H9 (cell line): ENCODE data around the gene CYFIP1. TPM values are rescaled to one million over a fixed set of nuclear protein-coding genes. Genes with fewer than 3 reads are reported as not detected.
A peak's percentile ranks its signal among the peaks of the same experiment; 100 is the strongest.

ENCODE experiments used
- DNase-seq: peaks from one replicate; pipeline ENCODE4 v3.0.0-alpha.2; 2017
- H2AFZ ChIP-seq: one replicate; pipeline ENCODE4 v1.6.1; 2013; ENCODE audit warnings: mild to moderate bottlenecking, low read length, control low read depth, moderate library complexity
- H2AK5ac ChIP-seq: 2 replicates; pipeline ENCODE4 v1.6.1; 2013; ENCODE audit warnings: low read length, control low read depth, mixed read lengths; ENCODE audit not compliant: insufficient read length
- H2BK120ac ChIP-seq: one replicate; pipeline ENCODE4 v1.6.1; 2013; ENCODE audit warnings: low read depth, mild to moderate bottlenecking, low read length, control low read depth, inconsistent platforms; ENCODE audit not compliant: poor library complexity, severe bottlenecking
- H2BK12ac ChIP-seq: 2 replicates; pipeline ENCODE4 v1.6.1; 2013; ENCODE audit warnings: low read length, control low read depth, mixed read lengths, low read depth; ENCODE audit not compliant: insufficient read length
- H2BK15ac ChIP-seq: 2 replicates; pipeline ENCODE4 v1.6.1; 2013; ENCODE audit warnings: low read depth, low read length, control low read depth
- H2BK20ac ChIP-seq: one replicate; pipeline ENCODE4 v1.6.1; 2013; ENCODE audit warnings: low read depth, mild to moderate bottlenecking, low read length, control low read depth, inconsistent platforms; ENCODE audit not compliant: poor library complexity, severe bottlenecking
- H2BK5ac ChIP-seq: 2 replicates; pipeline ENCODE4 v1.6.1; 2013; ENCODE audit warnings: low read length, control low read depth, mixed read lengths; ENCODE audit not compliant: insufficient read length
- H3K14ac ChIP-seq: 2 replicates; pipeline ENCODE4 v1.6.1; 2013; ENCODE audit warnings: low read length, control low read depth; ENCODE audit not compliant: insufficient read depth
- H3K18ac ChIP-seq: 2 replicates; pipeline ENCODE4 v1.6.1; 2013; ENCODE audit warnings: low read depth, mild to moderate bottlenecking, mixed read lengths, low read length, control low read depth; ENCODE audit not compliant: insufficient read length
- H3K23ac ChIP-seq: 2 replicates; pipeline ENCODE4 v1.6.1; 2013; ENCODE audit warnings: low read length, control low read depth, mixed read lengths, low read depth; ENCODE audit not compliant: insufficient read length
- H3K23me2 ChIP-seq: 2 replicates; pipeline ENCODE4 v1.6.1; 2013; ENCODE audit warnings: low read depth, mild to moderate bottlenecking, mixed read lengths, low read length, control low read depth; ENCODE audit not compliant: insufficient read length, poor library complexity, severe bottlenecking
- H3K27ac ChIP-seq: 2 replicates; pipeline ENCODE4 v1.5.1; 2013; ENCODE audit warnings: low read length, control low read depth, mixed read lengths, low read depth; ENCODE audit not compliant: insufficient read length
- H3K27me3 ChIP-seq: 2 replicates; pipeline ENCODE4 v1.6.1; 2013; ENCODE audit warnings: low read length, control low read depth, inconsistent platforms; ENCODE audit not compliant: insufficient read depth
- H3K4ac ChIP-seq: 2 replicates; pipeline ENCODE4 v1.6.1; 2013; ENCODE audit warnings: low read depth, mild to moderate bottlenecking, control low read depth, inconsistent platforms, low read length, moderate library complexity
- H3K4me1 ChIP-seq: 2 replicates; pipeline ENCODE4 v1.6.1; 2013; ENCODE audit warnings: low read length, control low read depth, inconsistent platforms; ENCODE audit not compliant: insufficient read depth
- H3K4me2 ChIP-seq: 2 replicates; pipeline ENCODE4 v1.6.1; 2013; ENCODE audit warnings: low read length, control low read depth, mixed read lengths; ENCODE audit not compliant: insufficient read length, insufficient read depth
- H3K56ac ChIP-seq: 2 replicates; pipeline ENCODE4 v1.6.1; 2013; ENCODE audit warnings: low read depth, mild to moderate bottlenecking, mixed read lengths, low read length, control low read depth; ENCODE audit not compliant: insufficient read length
- H3K79me1 ChIP-seq: 2 replicates; pipeline ENCODE4 v1.6.1; 2013; ENCODE audit warnings: low read depth, mild to moderate bottlenecking, moderate library complexity, low read length, control low read depth, inconsistent platforms; ENCODE audit not compliant: insufficient read depth, poor library complexity, severe bottlenecking
- H3K79me2 ChIP-seq: 2 replicates; pipeline ENCODE4 v1.6.1; 2013; ENCODE audit warnings: low read length, control low read depth, inconsistent platforms; ENCODE audit not compliant: insufficient read depth
- H3K9ac ChIP-seq: 2 replicates; pipeline ENCODE4 v1.6.1; 2013; ENCODE audit warnings: low read length, control low read depth, mixed read lengths; ENCODE audit not compliant: insufficient read length; ENCODE audit errors: extremely low read depth
- H3K9me3 ChIP-seq: one replicate; pipeline ENCODE4 v1.6.1; 2013; ENCODE audit warnings: low read depth, low read length, inconsistent platforms; ENCODE audit not compliant: control insufficient read depth
- H3T11ph ChIP-seq: one replicate; pipeline ENCODE4 v1.6.1; 2013; ENCODE audit warnings: mild to moderate bottlenecking, low read length, control low read depth, inconsistent platforms
- H4K20me1 ChIP-seq: one replicate; pipeline ENCODE4 v1.6.1; 2013; ENCODE audit not compliant: control insufficient read depth, insufficient read length, insufficient read depth
- H4K5ac ChIP-seq: 2 replicates; pipeline ENCODE4 v1.6.1; 2013; ENCODE audit warnings: low read depth, mild to moderate bottlenecking, mixed read lengths, low read length, control low read depth; ENCODE audit not compliant: insufficient read length
- H4K8ac ChIP-seq: replicated peaks from 2 replicates; pipeline ENCODE4 v1.6.1; 2013; ENCODE audit warnings: low read length, control low read depth, mixed read lengths, low read depth; ENCODE audit not compliant: insufficient read length
- H4K91ac ChIP-seq: 2 replicates; pipeline ENCODE4 v1.6.1; 2013; ENCODE audit warnings: low read depth, mild to moderate bottlenecking, moderate library complexity, mixed read lengths, low read length, control low read depth; ENCODE audit not compliant: insufficient read length
- H3K27ac Mint-ChIP-seq, 3 experiments: 2 replicates in 2 of 3; 3 replicates in 1 of 3; pipeline ENCODE4 v1.8.0; 2020 to 2021; ENCODE audit warnings: mixed read lengths in 3 of 3, mild to moderate bottlenecking in 1 of 3, moderate library complexity in 1 of 3
- H3K27me3 Mint-ChIP-seq: 2 replicates; pipeline ENCODE4 v1.8.0; 2021; ENCODE audit warnings: low read depth, mild to moderate bottlenecking, moderate library complexity, mixed read lengths
- H3K36me3 Mint-ChIP-seq, 3 experiments: 2 replicates in 2 of 3; 3 replicates in 1 of 3; pipeline ENCODE4 v1.8.0; 2020 to 2021; ENCODE audit warnings: low read depth in 3 of 3, mixed read lengths in 3 of 3; ENCODE audit not compliant: insufficient read depth in 1 of 3
- H3K4me1 Mint-ChIP-seq, 2 experiments: 2 replicates each; pipeline ENCODE4 v1.8.0; 2020; ENCODE audit warnings: mixed read lengths in 2 of 2
- H3K4me3 Mint-ChIP-seq, 2 experiments: 2 replicates in 1 of 2; 3 replicates in 1 of 2; pipeline ENCODE4 v1.8.0; 2020 to 2021; ENCODE audit warnings: mild to moderate bottlenecking in 2 of 2, mixed read lengths in 2 of 2, moderate library complexity in 1 of 2
- H3K9me3 Mint-ChIP-seq, 2 experiments: 2 replicates in 1 of 2; 3 replicates in 1 of 2; pipeline ENCODE4 v1.8.0; 2020; ENCODE audit warnings: mild to moderate bottlenecking in 2 of 2, mixed read lengths in 2 of 2, moderate library complexity in 1 of 2
- CTCF ChIP-seq: fragments of 200-600 bp; sonication (generic); conservative IDR thresholded peaks from 3 replicates; pipeline ENCODE4 v1.8.0; 2021; ENCODE audit warnings: antibody characterized with exemption, mild to moderate bottlenecking
- WGBS: extraction: QIAGEN DNeasy Blood & Tissue Kit; methylation state at CpG from one replicate; pipeline ENCODE4 v1.1.7; 2013; ENCODE audit warnings: missing lambda C conversion rate, low lambda C conversion rate, mixed read lengths; ENCODE audit not compliant: insufficient read length; ENCODE audit errors: extremely low coverage; 5-methylcytosine and 5-hydroxymethylcytosine counted together
- total RNA-seq: library from RNA; stranded (reverse); gene quantifications from 2 replicates; pipeline ENCODE4 v1.2.1, GENCODE V29; 2021

The CYFIP1 gene
- total RNA-seq, 1 experiment from 2014 or later: 71.2 TPM

DNA sequence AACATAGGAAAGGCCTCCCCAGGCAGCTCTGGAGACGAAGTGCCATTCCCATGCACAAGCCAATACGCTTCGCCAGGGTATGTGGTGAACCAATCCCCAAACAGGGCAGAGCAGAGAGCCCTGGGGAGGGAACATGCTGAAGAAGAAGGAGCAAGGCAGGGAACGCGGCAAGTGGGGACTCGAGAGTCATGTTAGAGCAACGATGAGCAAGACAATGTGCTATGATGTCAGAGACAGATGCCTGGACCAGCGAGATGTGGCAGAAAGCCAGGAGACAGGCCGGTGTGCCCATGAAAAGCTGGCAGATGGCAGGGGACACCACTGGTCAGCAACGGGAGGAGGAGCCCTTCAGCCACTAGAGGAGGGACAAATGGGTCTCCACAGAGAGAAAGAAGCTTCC, 102.1 kb downstream of the CYFIP1 start:
- Histone ChIP-seq H2BK5ac (no peak overlapping the region), H4K5ac (no peak overlapping the region), H2BK120ac (no peak overlapping the region), H3K9ac (no peak overlapping the region), H2BK12ac (no peak overlapping the region), H3K9me3 (no peaks in the 10 kb centered on the region), H3K27me3 (no peaks in the 10 kb centered on the region), H3K56ac (no peak overlapping the region), H2BK20ac (no peak overlapping the region), H3K18ac (no peak overlapping the region), H3K4me1 (peaks cover 3% of the 10 kb centered on the region; the same call in 1 of the 2 replicates), H3K4ac (no peak overlapping the region), H4K20me1 (no peaks in the 10 kb centered on the region), H4K8ac (no peak overlapping the region), H2BK15ac (no peak overlapping the region), H2AK5ac (no peak overlapping the region), H3K79me2 (no peaks in the 10 kb centered on the region), H3K27ac (no peak overlapping the region), H3K4me2 (no peak overlapping the region), H3T11ph (no peak overlapping the region), H3K79me1 (no peaks in the 10 kb centered on the region), H2AFZ (no peak overlapping the region), H3K23ac (no peak overlapping the region), H3K23me2 (no peaks in the 10 kb centered on the region), H3K14ac (no peak overlapping the region), H4K91ac (no peak overlapping the region)
- peaks cover 0 to 6% of the 10 kb centered on the region in 2 experiments; a peak in 4 of 5 replicates for H3K9me3 Mint-ChIP-seq
- H3K4me1 Mint-ChIP-seq: peaks cover 10 to 12% of the 10 kb centered on the region in 2 experiments
- no peaks in the 10 kb centered on the region; the same call in 1 of the 2 replicates for H3K27me3 Mint-ChIP-seq
- no CpG with 5 or more reads among the region's 10 CpGs for WGBS
- TF ChIP-seq CTCF: no peak
- peaks cover 40 to 56% (median 51%) of the 10 kb centered on the region in 3 experiments for H3K36me3 Mint-ChIP-seq
- peak overlapping the region in 2 of 3 experiments; percentile 35 to 49; a peak in 2 of 7 replicates for H3K27ac Mint-ChIP-seq
- no peak for DNase-seq
- no peak overlapping the region for H3K4me3 Mint-ChIP-seq
